Activated T-cell treated with anti-CD3 and anti-CD28 coated beads, Interleukin-2, amount 50 U/mL, for 24 hours (primary cell): ENCODE data around the gene SAE1.
A peak's percentile ranks its signal among the peaks of the same experiment; 100 is the strongest.

Source experiments
- DNase-seq: peaks from one replicate; pipeline ENCODE4 v3.0.0-alpha.2; 2020
- H3K27ac Mint-ChIP-seq: 2 replicates; pipeline ENCODE4 v1.8.0; 2020; ENCODE audit warnings: mild to moderate bottlenecking, mixed read lengths
- H3K27me3 Mint-ChIP-seq: 2 replicates; pipeline ENCODE4 v1.8.0; 2020; ENCODE audit warnings: mixed read lengths
- H3K36me3 Mint-ChIP-seq: 2 replicates; pipeline ENCODE4 v1.8.0; 2020; ENCODE audit warnings: low read depth, mixed read lengths
- H3K4me1 Mint-ChIP-seq: 2 replicates; pipeline ENCODE4 v1.8.0; 2020; ENCODE audit warnings: low read depth, mixed read lengths
- H3K4me3 Mint-ChIP-seq: 2 replicates; pipeline ENCODE4 v1.8.0; 2020; ENCODE audit warnings: mild to moderate bottlenecking, moderate library complexity, mixed read lengths
- H3K9me3 Mint-ChIP-seq: 2 replicates; pipeline ENCODE4 v1.8.0; 2020; ENCODE audit warnings: mixed read lengths

Gene SAE1

DNA sequence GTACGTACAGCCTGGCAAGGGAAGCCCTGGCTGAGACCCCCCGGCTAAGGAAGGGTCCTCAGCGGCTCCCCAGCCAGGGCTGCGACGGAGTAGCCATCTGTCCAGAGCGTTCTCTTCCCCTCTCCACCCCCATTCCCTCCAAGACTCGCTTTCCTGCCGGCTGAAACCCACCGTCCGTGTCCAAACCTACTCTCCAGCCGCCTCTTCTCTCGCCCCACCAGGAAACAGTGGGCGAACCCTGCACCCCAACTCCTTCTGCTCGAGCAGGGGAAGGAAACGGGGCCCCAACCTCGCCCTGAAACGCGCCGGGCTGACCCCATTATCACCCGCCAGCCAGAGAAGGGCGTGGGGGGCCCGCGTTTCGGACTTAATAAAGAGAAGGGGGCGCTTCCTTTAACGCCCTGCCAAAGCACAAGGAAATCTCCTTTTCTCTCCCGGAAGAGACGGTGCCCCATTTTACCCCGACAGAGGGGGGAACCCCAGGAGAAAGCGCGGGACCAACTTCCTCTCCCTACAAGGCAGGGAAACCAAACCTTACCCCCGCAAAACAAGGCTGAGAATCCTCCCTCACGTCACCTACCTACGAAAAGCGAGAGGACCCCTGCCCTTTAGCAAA lies 19.5 kb upstream of the SAE1 start:
- Mint-ChIP-seq H3K27me3 (no peaks in the 10 kb centered on the region), H3K9me3 (no peaks in the 10 kb centered on the region), H3K4me1 (peaks cover 50% of the 10 kb centered on the region), H3K4me3 (peak overlapping the region; percentile 93), H3K27ac (peak overlapping the region; percentile 100), H3K36me3 (peaks cover 65% of the 10 kb centered on the region)
- DNase-seq = peak; percentile 78

DNA sequence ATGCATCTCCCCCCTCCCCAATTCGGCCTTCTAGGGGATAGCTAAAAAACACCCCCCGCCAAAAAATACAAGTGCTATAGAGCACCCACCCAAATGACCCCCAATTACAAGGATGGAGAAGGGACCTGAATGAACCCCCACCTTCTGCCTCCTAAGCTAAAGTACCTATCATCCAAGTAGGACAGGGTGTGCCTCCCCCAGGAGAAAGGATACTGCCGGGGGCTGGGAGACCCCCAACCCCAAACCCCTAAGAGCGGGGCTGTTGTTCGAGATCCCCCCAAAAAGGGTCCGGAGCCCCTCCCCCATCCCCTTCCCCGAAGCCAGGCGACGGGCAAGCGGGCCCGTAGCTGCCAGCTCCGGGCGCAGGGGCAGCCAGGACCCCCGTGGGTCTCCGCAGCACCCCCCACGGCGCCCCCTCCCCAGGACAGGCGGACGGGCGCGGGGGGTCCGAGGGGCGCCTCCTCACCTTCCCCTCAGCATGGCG lies 18.9 kb upstream of the SAE1 start:
- H3K27ac Mint-ChIP-seq = peak overlapping the region; percentile 100
- H3K9me3 Mint-ChIP-seq = no peaks in the 10 kb centered on the region
- H3K36me3 Mint-ChIP-seq = peaks cover 59% of the 10 kb centered on the region
- DNase-seq = no peak
- H3K4me3 Mint-ChIP-seq = peak overlapping the region; percentile 93
- peaks cover 44% of the 10 kb centered on the region for H3K4me1 Mint-ChIP-seq
- no peaks in the 10 kb centered on the region for H3K27me3 Mint-ChIP-seq

DNA sequence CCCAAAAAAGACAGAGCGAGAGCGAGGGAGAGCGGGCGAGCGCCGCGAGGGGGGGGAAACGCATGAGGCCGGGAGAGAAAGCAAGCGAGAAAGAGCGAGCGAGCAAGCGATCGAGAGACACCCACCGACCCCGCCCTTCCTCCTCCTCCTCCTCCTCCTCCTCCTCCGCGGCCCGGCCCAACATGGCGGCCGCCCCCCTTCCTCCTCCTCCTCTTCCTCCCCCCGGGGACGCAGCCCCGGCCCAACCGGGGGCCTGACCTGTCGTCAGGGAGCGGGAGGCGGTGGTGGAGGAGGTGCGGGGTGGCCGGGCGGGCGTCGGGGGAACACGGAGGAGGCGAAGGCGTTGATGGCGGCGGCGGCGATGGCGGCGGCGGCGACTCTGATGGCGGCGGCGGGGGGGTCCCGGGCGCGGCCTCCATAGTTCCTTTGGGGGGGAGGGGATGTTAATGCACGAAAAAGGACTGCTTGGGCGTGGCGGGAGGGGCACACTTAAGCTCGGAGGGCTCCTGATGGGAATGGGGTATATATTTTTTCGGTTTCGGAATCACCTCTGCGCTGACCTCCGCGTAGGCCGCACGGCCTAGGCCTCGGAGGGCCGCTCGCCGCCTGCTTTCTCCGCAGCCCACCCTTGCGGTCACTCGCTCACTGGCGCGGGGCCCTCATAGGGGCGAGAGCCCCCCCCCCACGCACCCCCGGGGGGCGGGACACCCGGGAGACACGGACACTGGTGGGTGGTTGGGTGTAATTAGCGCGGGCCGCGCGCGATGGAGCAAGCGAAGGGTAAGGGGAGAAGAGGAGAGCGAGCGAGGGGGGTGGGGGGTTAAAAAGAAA lies 18.3 kb upstream of the SAE1 start:
- Mint-ChIP-seq H3K4me1 (peaks cover 37% of the 10 kb centered on the region), H3K27me3 (no peaks in the 10 kb centered on the region)

DNA sequence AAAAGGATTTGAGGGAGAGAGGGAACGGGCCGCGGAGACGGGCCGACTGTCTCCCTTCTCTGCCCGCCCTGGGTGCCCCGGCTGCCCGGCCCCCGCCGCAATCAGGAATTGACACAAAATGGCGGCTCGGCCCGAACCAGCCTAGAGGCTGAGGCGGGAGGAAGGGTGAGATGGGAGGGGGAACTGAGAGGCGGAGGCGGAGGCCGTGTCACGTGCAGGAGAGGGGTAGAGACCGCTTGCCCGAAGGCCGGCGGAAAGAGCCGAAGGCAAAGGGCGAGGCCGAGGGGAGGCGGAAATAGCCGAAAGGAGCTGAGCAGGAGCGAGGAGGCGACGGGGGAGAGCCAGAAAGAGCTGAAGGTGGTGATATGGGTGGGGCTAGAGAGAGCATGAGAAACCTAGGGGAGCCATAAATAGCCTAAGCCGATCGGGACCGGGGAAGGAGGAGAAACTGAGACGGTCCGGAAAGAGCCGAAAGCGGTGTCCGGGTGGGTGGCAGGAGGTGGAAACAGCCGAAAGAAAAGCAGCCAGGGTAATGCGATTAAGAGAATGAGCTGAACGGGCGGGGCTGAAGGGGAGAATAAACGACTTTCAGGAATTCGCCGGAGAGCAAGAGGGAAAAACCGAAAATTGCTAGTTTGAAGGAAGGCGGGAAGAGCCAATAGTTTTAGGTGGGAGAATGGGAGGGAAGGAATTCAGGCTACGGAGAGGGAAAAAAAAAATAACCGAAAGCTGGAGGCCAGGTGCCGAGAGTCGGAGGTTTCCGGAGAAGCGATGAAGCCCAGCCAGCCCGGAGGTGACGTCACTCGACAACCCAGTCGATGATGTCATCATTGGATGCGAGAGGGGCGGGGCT lies 17.4 kb upstream of the SAE1 start, which contains the start of gene ZC3H4:
ZC3H4 (minus strand) TSS at position 780 of the 853 bp plus-strand sequence. CDS start 1,192 bp downstream, outside the sequence.
- peak within 1 kb of the TSS; percentile 93 for H3K4me3 Mint-ChIP-seq
- H3K9me3 Mint-ChIP-seq = no peaks in the 10 kb centered on the region

More for the DNA sequence above, 18.3 kb upstream of the SAE1 start:
- peak; percentile 90 for DNase-seq
- Mint-ChIP-seq H3K9me3 (no peaks in the 10 kb centered on the region), H3K27ac (peak overlapping the region; percentile 100), H3K4me3 (peak overlapping the region; percentile 93), H3K36me3 (peaks cover 52% of the 10 kb centered on the region)

DNA sequence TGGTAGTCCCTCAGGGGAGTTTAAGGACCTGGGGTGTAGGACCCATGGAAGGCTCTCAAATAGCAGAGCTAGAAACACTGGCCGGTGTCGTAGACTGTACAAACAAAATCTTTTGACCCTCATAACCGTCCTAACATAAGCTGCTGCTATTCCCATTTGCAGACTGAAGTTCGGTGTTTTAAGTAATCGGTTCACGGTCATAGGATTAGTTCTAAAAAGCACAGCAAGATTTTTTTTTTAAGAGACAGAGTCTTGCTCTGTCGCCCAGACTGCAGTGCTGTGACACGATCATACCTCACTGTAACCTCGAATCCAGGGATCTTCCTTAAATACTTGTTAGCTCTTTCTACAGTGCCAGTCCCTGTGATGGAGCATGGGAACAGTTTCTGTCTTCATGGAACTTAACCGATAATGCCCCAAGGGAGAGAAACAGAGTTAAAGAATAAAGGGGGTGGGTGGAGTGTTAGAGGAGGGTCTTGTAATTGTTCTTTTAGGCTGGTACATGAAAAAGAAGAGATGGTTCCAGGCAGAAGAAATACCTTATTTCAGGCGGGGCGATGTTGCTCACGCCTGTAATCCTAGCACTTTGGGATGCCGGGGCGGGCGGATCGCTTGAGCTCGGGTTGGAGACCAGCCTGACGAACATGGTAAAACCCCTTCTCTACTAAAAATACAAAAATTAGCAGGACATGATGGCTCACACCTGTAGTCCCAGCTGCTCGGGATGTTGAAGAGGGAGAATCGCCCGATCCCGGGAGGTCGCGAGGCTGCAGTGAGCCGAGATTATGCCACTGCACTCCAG lies 16.6 kb upstream of the SAE1 start:
- Mint-ChIP-seq H3K36me3 (peaks cover 36% of the 10 kb centered on the region), H3K4me1 (peaks cover 20% of the 10 kb centered on the region)
- DNase-seq = no peak

More for the DNA sequence above, 17.4 kb upstream of the SAE1 start, which contains the start of gene ZC3H4:
- peak; percentile 99 for DNase-seq
- no peaks in the 10 kb centered on the region for H3K27me3 Mint-ChIP-seq
- peaks cover 29% of the 10 kb centered on the region for H3K4me1 Mint-ChIP-seq
- peak within 1 kb of the TSS; percentile 100 for H3K27ac Mint-ChIP-seq
- peaks cover 44% of the 10 kb centered on the region for H3K36me3 Mint-ChIP-seq

DNA sequence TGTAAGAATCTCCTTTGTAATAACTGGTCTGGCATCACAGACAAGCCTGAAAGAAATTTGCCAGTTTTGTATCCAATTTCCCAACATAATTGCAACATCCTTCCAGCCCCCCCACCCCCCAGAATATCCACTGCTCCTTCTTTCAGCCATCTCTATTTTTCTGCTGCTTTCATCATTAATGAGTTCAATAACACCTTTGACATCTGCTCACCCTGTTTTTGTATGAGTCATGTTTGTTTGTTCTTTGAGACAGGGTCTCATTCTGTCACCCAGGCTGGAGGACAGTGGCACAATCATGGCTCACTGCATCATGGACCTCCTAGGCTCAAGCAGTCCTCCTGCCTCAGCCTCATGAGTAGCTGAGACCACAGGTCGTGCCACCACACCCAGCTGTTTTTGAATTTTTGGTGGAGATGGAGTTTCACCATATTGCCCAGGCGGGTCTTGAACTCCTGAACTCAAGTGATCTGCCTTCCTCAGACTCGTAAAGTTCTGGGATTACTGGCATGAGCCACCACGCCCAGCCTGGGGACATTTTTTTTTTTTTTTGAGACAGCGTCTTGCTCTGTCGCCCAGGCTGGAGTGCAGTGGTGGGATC lies 10.1 kb upstream of the SAE1 start:
- H3K36me3 Mint-ChIP-seq = no peaks in the 10 kb centered on the region
- no peaks in the 10 kb centered on the region for H3K27me3 Mint-ChIP-seq
- H3K9me3 Mint-ChIP-seq = no peaks in the 10 kb centered on the region
- no peak overlapping the region for H3K4me3 Mint-ChIP-seq
- no peak for DNase-seq
- peaks cover 3% of the 10 kb centered on the region for H3K4me1 Mint-ChIP-seq
- no peak overlapping the region for H3K27ac Mint-ChIP-seq

More for the DNA sequence above, 16.6 kb upstream of the SAE1 start:
- Mint-ChIP-seq H3K27me3 (no peaks in the 10 kb centered on the region), H3K9me3 (no peaks in the 10 kb centered on the region), H3K27ac (peak overlapping the region; percentile 100), H3K4me3 (peak overlapping the region; percentile 93)

DNA sequence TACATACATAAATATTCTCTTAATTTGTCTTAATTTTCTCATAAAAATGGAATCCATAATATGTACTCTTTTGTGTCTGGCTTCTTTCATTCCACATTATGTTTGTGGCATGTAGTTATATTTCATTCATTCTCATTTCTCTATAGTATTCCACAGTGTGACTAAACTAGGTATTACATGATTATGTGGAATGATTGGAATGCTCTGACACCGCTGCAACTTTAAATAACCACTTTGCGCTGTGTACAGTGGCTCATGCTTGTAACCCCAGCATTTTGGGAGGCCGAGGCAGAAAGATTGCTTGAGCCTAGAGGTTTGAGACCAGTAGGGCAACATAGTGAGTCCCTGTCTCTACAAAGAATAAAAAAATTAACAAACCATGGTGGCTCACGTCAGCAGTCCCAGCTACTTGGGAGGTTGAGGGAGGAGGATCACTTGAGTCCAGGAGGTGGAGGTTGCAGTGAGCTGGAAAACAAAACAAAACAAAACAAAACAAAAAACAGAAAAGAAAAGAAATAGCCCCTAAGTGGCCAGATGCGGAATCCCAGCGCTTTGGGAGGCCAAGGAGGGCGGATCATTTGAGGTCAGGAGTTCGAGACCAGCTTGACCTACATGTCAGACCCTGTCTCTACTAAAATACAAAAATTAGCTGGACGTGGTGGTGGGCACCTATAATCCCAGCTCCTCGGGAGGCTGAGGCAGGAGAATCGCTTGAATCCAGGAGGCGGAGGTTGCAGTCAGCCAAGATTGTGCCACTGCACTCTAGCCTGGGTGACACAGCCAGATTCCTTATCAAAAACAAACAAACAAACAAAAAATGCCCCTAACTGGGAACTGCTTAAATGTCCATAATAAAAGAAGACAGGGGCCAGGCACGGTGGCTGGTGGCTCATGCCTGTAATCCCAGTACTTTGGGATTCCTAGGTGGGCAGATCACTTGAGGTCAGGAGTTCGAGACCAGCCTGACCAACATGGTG lies 8.0 kb upstream of the SAE1 start:
- no peaks in the 10 kb centered on the region for H3K36me3 Mint-ChIP-seq
- no peak overlapping the region for H3K4me3 Mint-ChIP-seq
- no peaks in the 10 kb centered on the region for H3K27me3 Mint-ChIP-seq
- H3K4me1 Mint-ChIP-seq = peaks cover 3% of the 10 kb centered on the region
- no peak overlapping the region for H3K27ac Mint-ChIP-seq
- DNase-seq = no peak
- H3K9me3 Mint-ChIP-seq = no peaks in the 10 kb centered on the region

DNA sequence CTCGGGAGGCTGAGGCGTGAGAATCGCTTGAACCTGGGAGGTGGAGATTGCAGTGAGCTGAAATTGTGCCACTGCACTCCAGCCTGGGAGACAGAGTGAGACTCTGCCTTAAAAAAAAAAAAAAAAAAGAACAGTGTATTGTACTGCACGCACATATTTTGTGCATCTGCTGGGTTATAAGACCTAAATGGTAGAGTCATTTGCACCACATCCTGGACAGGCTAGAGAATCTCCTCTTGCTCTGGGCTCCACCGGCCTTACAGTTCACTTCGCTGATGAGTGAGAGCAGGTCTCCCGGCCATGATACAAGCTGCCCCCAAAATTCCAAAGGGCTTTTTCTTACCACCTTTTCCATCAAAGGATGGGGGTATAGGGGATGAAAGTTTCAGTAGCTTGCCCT lies 7.2 kb upstream of the SAE1 start:
- Mint-ChIP-seq H3K4me1 (peaks cover 3% of the 10 kb centered on the region), H3K36me3 (no peaks in the 10 kb centered on the region), H3K9me3 (no peaks in the 10 kb centered on the region), H3K27ac (no peak overlapping the region), H3K4me3 (no peak overlapping the region), H3K27me3 (no peaks in the 10 kb centered on the region)
- no peak for DNase-seq

DNA sequence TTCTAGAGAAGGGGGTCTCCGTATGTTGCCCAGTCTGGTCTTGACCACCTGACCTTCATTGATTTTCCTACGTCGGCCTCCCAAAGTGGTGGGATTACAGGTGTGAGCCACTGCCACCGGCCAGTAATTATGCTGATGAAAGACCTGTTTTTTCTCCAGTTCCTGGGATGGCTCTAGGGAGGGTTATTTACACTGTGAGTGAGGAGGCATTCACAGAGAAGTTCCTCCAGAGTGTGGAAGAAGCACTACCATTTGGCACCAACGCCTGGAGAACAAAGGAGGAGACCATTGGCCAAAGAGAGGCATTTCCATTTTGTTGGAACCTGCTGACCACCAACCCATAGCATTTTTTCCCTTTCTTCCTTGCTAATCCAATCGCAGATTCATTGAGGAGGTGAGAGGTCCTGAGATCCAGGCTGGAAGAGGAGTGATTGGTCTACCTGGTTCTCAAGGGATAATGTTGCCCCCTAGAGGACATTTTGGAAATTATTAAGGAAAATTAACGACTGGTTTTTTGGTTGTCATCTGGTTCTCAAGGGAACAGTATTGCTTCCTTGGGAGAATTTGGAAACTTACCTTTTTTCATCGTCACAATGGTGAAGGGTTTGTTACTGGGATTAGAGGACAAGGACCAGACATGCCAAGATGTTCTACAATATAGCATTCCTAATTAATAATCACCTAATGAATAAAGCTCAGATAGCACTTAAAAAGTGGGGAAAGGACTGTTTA lies 5.5 kb upstream of the SAE1 start:
- no peaks in the 10 kb centered on the region for H3K36me3 Mint-ChIP-seq
- peak; percentile 38 for DNase-seq
- H3K4me3 Mint-ChIP-seq = no peak overlapping the region
- H3K4me1 Mint-ChIP-seq = peaks cover 3% of the 10 kb centered on the region
- no peaks in the 10 kb centered on the region for H3K27me3 Mint-ChIP-seq
- no peaks in the 10 kb centered on the region for H3K9me3 Mint-ChIP-seq
- H3K27ac Mint-ChIP-seq = no peak overlapping the region

DNA sequence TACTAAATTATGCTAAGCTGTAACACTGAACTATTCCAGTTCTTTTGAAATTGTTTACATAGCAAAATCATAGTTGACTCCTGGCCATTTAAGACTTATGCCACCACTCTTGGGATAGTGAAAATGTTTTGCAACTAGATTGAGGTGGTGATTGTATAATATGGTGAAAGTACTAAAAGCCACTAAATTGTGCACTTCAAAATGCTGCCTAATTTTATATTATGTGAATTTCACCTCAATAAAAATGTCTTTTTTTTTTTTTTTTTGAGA lies 5.0 kb upstream of the SAE1 start:
- Mint-ChIP-seq H3K4me3 (no peak overlapping the region), H3K27ac (no peak overlapping the region), H3K36me3 (peaks cover 3% of the 10 kb centered on the region), H3K9me3 (peaks cover 3% of the 10 kb centered on the region), H3K27me3 (no peaks in the 10 kb centered on the region), H3K4me1 (peaks cover 7% of the 10 kb centered on the region)
- DNase-seq = no peak

DNA sequence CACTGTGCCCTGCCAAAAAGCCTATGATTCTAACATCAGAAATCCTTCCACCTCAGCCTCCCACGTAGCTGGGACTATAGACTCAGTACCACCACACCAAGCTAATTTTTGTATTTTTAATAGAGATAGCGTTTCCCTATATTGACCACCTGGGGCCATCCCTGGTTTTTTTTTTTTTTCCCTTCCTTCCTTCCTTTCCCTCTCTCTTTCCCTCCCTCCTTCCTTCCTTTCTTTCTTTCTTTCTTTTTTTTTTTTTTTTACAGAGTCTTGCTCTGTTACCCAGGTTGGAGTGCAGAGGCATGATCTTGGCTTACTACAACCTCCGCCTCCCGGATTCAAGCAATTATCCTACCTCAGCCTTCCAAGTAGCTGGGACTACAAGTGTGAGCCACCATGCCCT lies 1.1 kb upstream of the SAE1 start:
- Mint-ChIP-seq H3K27ac (no peak overlapping the region), H3K27me3 (no peaks in the 10 kb centered on the region), H3K4me1 (peaks cover 41% of the 10 kb centered on the region), H3K4me3 (no peak overlapping the region), H3K36me3 (peaks cover 41% of the 10 kb centered on the region), H3K9me3 (peaks cover 3% of the 10 kb centered on the region)
- DNase-seq = no peak

DNA sequence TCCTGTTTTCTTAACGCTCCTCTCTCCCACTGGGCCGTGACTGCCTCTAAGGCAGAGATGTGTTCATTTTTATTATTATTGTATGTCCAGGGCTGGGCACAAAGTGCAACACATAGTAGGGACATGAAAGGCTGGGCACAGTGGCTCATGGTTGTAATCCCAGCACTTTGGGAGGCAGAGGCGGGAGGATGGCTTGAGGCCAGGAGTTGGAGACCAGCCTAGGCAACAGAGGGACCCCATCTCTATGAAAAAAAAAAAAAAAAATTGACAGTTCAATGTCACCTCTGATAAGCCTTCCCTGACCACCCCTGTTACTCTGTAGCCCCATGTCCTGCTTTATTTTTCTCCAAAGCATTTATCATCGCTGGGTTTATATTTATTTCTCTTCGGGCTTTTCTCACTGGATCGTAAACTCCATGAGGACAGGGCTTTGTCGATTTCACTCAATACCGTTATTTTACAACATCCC lies 481 bp upstream of the SAE1 start:
- no peaks in the 10 kb centered on the region for H3K27me3 Mint-ChIP-seq
- no peak for DNase-seq
- peak overlapping the region; percentile 98 for H3K27ac Mint-ChIP-seq
- H3K9me3 Mint-ChIP-seq = peaks cover 3% of the 10 kb centered on the region
- peaks cover 45% of the 10 kb centered on the region for H3K36me3 Mint-ChIP-seq
- H3K4me1 Mint-ChIP-seq = peaks cover 44% of the 10 kb centered on the region
- H3K4me3 Mint-ChIP-seq = peak overlapping the region; percentile 99
